ENCODE measurements around the gene ZNF814.

- TF ChIP-seq CTCF (IDR thresholded peaks at IDR 0.05), result no peak
- no peak for TF ChIP-seq POLR2A (IDR thresholded peaks at IDR 0.05)
These were observed 46.9 kb upstream of the ZNF814 start for GRCh38 chr19:57935731-57936130.
